ENCODE measurements around the gene INAFM1. TPM values are rescaled to one million over a fixed set of nuclear protein-coding genes. Genes with fewer than 3 reads are reported as not detected.
A peak's percentile ranks its signal among the peaks of the same experiment; 100 is the strongest.

The INAFM1 gene
- total and polyA plus RNA-seq, 8 donors: 8.7 to 22.2 (median 12.9) TPM

GRCh38 chr19:47240996-47241918 is 33.4 kb upstream of the INAFM1 start:
- peak in 3 of 4 donors; percentile 76 to 87 (median 79) for DNase-seq
- intact Hi-C loops (cut with DNase I): loop anchor here in 1 of 2 donors (5.0 kb wide), 1 partner anchor 94 kb away; no protein-coding TSS in a partner anchor

GRCh38 chr19:47241919-47242577 is 32.6 kb upstream of the INAFM1 start:
- peaks cover 13 to 52% of the 10 kb centered on the region in 2 donors for H3K27me3 ChIP-seq
- TF ChIP-seq CTCF (IDR thresholded peaks at IDR 0.05): no peak
- no peak overlapping the region for H3K4me3 ChIP-seq
- intact Hi-C loops (cut with DNase I): loop anchor here in 1 of 2 donors (5.0 kb wide), 1 partner anchor 95 kb away; no protein-coding TSS in a partner anchor
- H3K4me1 ChIP-seq: peaks cover 5 to 54% of the 10 kb centered on the region in 2 donors
- no peaks in the 10 kb centered on the region for H3K36me3 ChIP-seq
- no peak overlapping the region for H3K27ac ChIP-seq
- no peaks in the 10 kb centered on the region for H3K9me3 ChIP-seq
- ATAC-seq (no peak), DNase-seq (no peak)

More at GRCh38 chr19:47240996-47241918, 33.4 kb upstream of the INAFM1 start:
- peaks cover 13 to 52% of the 10 kb centered on the region in 2 donors for H3K27me3 ChIP-seq
- H3K36me3 ChIP-seq: no peaks in the 10 kb centered on the region
- H3K9me3 ChIP-seq: no peaks in the 10 kb centered on the region
- TF ChIP-seq CTCF (IDR thresholded peaks at IDR 0.05): no peak
- H3K4me1 ChIP-seq: peaks cover 5 to 53% of the 10 kb centered on the region in 2 donors
- ATAC-seq: peak; percentile 70
- H3K4me3 ChIP-seq: no peak overlapping the region
- H3K27ac ChIP-seq: no peak overlapping the region

- Histone ChIP-seq H3K27ac (peak overlapping the region in 1 of 2 donors; percentile 72), H3K27me3 (peaks cover 13 to 50% of the 10 kb centered on the region in 2 donors), H3K9me3 (no peaks in the 10 kb centered on the region), H3K4me3 (peak overlapping the region in 1 of 2 donors; percentile 36), H3K4me1 (peaks cover 5 to 63% of the 10 kb centered on the region in 2 donors), H3K36me3 (no peaks in the 10 kb centered on the region)
- no peak for DNase-seq
- intact Hi-C loops (cut with DNase I): loop anchor here in 1 of 2 donors (5.0 kb wide), 1 partner anchor 96 kb away; no protein-coding TSS in a partner anchor
- ATAC-seq: no peak
- TF ChIP-seq CTCF (IDR thresholded peaks at IDR 0.05): no peak
Observed at GRCh38 chr19:47243364-47243775, 31.3 kb upstream of the INAFM1 start.

- peak overlapping the region; percentile 10 to 72 for H3K27ac ChIP-seq
- DNase-seq (peak; percentile 87 to 99 (median 94)), ATAC-seq (peak; percentile 90)
- peaks cover 5 to 63% of the 10 kb centered on the region in 2 donors for H3K4me1 ChIP-seq
- no peaks in the 10 kb centered on the region for H3K9me3 ChIP-seq
- H3K4me3 ChIP-seq: peak overlapping the region; percentile 10 to 36
- H3K27me3 ChIP-seq: peaks cover 13 to 44% of the 10 kb centered on the region in 2 donors
- intact Hi-C loops (cut with DNase I): loop anchor here in 1 of 2 donors (5.0 kb wide), 1 partner anchor 97 kb away; no protein-coding TSS in a partner anchor
- no peaks in the 10 kb centered on the region for H3K36me3 ChIP-seq
- TF ChIP-seq CTCF (IDR thresholded peaks at IDR 0.05): peak; percentile 98 to 99
Observed at GRCh38 chr19:47243776-47244547, 30.7 kb upstream of the INAFM1 start.

Measured in left lung (tissue), 10 donors.